Epidermal melanocyte (primary cell): ENCODE data around the gene CDH4.

Experiments
- DNase-seq: peaks from one replicate; pipeline ENCODE4 v3.0.0; 2011; ENCODE audit warnings: low spot score; ENCODE audit not compliant: insufficient read length

Gene CDH4

DNA sequence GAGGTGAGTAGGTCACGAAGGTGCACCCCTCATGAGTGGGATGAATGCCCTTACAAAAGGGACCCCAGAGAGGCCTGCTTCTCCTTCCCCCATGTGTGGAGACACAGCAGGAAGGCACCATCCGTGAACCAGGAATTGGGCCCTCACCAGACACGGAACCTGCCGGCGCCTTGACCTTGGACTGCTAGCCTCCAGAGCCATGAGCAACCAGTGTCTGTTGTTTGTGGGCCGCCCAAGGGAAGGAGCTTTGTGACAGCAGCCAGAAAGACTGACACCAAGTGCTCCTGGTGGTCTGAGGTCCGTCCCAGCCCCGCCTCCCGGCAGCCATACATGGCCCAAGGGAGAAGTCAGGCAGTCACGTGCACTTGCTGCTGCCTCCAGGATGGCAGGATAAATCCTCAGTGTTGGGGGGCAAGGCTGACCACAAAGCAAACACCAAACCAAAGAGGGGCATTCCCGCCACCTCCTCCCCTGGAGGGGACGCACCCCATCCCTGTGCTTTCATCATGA lies 29.3 kb downstream of the CDH4 start:
- DNase-seq: no peak

- DNase-seq: no peak
Measured at GRCh38 chr20:61284752-61285151, 32.7 kb downstream of the CDH4 start.

- no peak for DNase-seq
Measured at GRCh38 chr20:61285152-61285645, 33.1 kb downstream of the CDH4 start.

- DNase-seq: no peak
Measured at GRCh38 chr20:61285691-61286090, 33.6 kb downstream of the CDH4 start.

DNA sequence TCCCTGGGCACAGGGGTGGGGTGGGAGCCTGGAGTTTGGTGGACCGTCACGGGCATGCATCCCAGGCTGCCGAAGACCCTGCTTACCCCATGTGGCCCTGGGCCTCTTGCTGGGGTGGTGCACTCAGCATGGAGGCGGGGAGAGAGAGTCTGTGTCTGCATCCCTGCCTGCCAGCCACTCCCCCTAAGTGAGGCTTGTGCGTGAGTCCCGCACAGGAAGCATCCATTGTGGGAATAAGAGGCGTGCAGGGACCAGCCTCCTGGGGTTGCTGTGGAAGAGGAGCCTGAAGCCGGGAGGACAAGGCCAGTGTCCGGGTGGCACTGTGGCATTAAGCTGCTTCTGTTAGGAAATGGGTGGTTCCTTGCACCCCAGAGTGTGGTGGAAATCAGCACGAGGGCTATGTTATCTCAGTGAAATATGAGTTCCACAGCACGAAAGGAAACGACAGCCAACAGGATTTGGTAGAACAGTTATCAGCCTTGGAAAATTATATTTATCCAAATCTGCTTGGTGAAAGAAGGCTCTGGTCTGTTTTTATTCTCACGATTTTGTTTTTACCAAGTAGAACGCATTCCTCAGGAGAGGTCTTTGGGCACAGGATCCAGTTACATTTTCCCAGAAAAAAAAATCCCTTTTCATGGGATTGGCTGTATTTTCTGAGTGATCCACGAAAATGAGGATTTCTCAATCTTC lies 35.7 kb downstream of the CDH4 start:
- no peak for DNase-seq

DNA sequence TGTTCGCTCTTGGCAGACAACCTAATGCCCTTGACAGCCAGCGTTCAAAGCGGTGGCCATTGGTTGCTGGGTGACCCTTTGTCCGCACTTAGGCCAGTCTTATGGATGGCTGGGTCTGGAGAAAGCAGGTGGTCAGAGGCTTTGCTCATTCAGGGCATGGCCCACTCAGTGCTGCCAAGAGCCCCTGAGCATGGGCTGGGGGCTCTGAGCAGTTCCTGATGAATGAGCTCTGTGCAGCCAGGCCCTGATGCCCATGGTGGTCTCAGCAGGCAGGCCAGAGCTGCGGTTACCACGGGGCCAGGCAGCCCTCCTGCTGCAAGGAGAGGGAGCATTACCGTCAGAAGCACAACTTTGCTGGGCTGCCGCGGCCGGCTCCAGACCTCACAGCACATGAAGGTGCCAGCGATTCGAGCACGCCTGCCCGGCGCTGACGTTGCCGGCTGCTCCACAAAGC lies 36.3 kb downstream of the CDH4 start:
- DNase-seq: no peak

DNA sequence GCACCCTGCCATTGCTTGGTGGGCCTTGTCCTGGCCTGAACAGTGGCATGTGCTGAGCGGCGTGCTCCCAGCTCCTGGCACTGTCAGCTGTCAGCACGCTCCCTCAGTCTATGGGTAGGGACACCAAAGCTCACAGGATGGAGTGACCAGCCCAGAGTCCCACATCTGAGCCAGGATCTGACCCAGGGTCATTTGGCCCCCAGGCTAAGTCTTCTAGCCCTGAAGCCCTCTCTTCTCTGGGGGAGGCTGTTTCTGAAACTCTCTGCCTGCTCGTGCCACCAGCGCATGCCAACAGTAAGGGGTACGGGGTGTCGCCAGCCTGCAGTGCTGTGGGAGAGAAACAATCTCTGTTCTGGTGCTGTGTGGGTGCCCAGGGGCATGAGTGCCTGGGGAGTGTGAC lies 37.1 kb downstream of the CDH4 start:
- DNase-seq: no peak

DNA sequence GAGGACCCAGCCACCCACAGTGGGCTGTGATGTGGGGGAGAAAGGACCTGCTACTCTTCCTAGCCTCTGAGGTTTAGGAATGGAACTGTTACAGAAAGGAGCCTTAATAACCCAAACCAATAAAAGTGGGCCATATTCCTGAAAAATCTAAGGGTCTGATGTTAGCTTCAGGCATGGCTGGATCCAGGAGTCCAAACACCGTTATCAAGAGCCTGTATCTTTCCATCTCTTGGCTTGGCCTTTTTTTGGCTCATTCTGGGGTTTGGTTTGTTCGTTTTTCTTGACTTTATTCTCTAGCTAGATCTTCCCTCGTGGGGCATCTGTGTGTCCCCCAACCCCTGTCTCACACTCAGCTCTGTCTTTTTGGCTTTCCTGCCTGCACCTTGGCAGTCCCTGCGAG lies 38.7 kb downstream of the CDH4 start:
- no peak for DNase-seq

- no peak for DNase-seq
Measured at GRCh38 chr20:61291166-61291829, 39.2 kb downstream of the CDH4 start.

- no peak for DNase-seq
Measured at GRCh38 chr20:61292391-61292790, 40.3 kb downstream of the CDH4 start.

GRCh38 chr20:61292821-61293612 lies 41.0 kb downstream of the CDH4 start:
- no peak for DNase-seq

DNA sequence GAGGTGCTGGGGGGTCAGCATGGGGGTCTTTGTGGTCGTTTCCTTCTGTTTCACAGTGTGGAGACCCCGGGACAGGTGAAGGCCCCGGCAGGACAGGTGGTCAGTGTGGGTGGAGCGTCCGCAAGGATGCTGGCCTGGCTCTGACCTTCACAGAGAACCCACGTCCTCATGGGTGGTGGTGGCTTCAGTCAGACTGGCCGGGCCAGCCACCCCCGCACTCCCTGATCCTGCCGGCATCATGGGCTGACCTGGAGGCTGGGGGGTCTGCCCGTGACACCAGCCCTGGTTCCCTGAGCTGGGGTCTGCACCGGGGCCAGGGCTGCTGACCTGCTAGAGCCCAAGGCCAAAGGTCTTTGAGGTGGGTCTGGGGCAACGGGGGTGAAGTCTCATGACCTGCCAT lies 41.9 kb downstream of the CDH4 start:
- no peak for DNase-seq

- no peak for DNase-seq
Measured at GRCh38 chr20:61295249-61295648, 43.2 kb downstream of the CDH4 start.

DNA sequence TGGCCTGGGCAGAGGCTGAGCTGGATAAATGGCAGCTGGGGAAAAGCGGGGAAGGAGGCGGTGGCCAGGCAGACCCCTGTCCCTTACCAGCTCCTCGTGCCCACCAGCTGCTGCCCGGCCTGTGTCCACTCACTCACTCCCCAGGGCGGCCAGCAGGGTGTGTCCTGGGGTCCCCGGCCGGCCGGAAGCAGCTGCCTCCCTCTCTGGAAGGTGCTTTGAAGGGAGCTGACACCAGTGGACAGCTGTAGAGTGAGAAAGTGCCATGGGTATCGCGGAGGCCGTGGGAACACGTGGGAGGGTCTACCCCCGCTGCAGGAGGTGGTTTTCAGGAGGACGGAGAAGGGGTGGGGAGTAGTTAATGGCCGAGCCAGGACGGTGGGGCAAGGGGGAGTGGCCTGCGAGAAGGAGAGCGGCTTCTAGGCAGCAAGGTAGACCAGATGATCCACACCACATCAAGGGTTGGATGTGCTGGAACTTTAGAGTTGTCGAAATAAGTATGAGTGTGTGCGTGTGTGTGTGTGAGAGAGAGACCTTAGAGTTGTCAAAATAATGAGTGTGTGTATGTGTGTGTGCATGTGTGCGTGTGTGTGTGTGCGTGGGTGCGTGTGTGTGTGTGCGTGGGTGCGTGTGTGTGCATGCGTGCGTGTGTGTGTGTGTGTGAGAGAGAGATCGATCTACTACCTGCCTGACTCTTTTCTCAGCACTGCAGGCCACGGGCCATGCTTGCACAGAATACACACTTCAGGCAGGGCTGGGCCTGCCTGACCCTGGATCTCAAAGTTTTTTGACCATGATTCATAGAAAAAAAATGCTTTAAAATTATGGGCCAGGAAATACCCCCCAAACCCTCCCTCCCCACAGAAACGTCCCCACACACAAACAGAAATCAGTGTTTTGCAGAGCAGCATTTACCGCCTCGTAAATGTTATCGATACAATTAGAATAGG lies 43.9 kb downstream of the CDH4 start:
- no peak for DNase-seq

- no peak for DNase-seq
Measured at GRCh38 chr20:61296629-61297019, 44.6 kb downstream of the CDH4 start.

DNA sequence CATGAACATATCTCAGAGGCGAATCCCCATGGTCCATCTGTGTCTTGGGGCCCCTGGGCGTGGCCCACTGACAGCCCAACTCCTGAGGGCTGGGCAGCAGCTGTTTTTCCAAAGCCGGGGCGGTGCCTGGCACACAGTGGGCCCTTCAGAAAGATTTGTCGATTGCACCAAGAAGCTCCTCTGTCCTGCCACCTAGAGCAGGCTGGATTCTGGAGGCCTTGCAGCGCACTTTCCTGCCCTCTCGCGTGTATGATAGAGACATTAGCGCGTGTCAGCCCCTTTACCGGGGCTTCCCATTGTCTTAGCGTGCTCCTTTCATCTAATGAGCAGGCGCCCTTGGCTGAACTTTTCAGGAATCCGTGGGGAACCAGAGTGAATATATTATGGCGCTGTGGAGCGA lies 45.4 kb downstream of the CDH4 start:
- DNase-seq: no peak

DNA sequence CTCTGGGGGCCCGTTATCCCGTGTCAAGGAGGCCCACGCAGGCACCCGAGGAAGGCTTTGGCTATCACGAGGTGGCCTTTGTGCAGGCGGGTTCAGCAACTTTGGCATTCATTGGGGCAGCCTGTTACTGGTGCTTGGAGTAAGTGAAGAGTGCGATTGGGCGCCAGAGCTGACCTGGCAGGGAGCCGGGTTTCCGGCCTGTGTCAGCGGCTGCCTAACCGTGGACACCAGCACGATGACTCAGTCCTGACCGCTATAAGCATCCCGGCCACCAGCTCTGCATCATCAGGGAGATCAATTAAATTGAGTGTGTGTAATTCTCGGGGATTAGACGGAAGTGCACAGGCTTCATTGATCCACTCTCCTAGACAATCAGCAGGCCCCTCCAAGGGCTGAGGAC lies 45.9 kb downstream of the CDH4 start:
- no peak for DNase-seq

DNA sequence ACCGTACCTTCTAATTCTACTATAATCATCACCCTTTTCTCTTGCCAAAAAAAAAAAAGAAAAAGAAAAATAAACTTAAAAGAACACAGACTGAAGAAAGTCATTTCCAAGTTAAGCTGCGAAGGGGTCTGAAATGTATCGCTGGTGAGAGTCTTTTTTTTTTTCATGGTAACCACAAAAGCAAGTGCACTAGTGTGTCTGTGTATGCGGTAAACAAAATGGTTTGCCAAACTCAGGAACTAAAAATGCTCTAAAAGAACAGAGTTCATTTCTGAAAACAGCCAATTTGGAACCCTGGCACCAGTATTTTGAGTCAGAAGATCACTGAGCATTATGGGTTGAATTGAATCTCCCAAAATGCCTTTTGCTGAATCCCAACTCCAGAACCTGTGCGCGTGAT lies 46.6 kb downstream of the CDH4 start:
- no peak for DNase-seq

DNA sequence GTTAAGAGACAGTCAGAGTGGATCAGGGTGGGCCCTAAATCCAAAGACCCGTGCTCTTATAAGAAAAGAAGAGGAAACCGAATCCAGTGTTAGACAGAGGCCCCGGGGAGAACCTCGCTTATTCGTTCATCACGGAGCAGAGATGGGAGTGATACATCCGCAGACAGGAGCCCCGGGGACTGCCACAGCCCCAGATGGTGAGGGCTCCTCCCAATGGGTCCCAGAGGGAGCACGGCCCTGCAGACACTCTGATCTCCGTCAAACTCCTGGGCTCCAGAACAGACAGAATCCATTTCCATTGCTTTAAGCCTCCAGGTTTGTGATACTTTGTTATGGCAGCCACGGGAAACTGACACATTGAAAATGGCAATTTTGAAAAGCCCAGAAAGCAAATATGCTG lies 47.0 kb downstream of the CDH4 start:
- DNase-seq: no peak

DNA sequence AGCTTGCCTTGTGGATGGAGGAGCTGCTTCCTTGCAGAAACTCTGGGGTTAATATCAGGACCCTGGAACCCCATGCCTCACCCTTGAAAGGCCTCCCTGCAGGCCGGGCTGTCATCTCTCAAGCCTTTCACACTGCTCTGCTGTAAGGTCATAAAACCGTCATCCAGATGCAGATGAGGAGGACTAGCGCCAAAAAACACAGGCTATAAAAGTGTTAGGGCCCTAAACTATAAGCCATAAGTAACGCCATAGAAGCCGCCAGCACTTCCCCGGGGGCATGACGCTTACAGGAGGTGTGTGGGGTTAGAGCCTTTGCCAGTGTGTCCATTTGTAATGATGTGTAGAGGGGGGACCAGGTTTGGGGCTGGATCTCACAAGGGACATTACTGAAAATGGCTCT lies 47.6 kb downstream of the CDH4 start:
- no peak for DNase-seq

DNA sequence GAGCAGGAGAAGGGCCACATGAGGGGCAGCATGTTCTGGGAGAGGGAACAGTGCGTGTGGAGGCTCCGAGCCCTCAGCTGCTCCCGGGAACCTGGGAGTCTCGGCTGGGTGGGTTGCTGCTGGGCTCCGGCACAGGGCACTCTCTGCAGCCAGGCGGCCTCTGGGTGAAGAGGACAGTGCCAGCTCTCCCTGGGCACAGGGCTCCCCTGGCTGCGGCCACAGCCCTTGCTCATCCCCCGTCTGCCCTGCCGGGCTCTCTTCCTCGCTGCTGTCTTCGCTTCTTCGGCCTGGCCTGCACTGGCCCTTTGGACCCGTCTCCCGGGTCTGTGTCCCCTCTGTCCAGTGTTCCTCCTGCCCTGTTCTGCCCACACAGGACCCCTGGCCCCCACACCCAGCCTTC lies 48.2 kb downstream of the CDH4 start:
- DNase-seq: no peak
